Measurements from ENCODE around the gene TRIM62. TPM values are rescaled to one million over a fixed set of nuclear protein-coding genes. Genes with fewer than 3 reads are reported as not detected.
A peak's percentile ranks its signal among the peaks of the same experiment; 100 is the strongest.
"Not testable (repeated sequence)": the region's sequence is repeated elsewhere in the genome, so short reads cannot be mapped to it uniquely, and the experiment has no call there.

Gene TRIM62
- total RNA-seq, 1 experiment from 2014 or later = 3.2 TPM

DNA sequence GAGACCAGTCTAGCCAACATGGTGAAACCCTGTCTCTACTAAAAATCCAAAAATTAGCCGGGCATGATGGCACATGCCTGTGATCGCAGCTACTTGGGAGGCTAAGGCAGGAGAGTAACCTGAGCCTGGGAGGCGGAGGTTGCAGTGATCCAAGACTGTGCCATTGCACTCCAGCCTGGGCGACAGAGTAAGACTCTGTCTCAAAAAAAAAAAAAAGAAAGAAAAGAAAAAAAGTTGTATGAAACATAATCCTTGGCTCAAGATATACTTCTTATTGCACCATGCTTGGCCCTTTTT, 81.8 kb downstream of the TRIM62 start:
- DNase-seq (ENCODE audit: low spot score) = not testable (repeated sequence)

DNA sequence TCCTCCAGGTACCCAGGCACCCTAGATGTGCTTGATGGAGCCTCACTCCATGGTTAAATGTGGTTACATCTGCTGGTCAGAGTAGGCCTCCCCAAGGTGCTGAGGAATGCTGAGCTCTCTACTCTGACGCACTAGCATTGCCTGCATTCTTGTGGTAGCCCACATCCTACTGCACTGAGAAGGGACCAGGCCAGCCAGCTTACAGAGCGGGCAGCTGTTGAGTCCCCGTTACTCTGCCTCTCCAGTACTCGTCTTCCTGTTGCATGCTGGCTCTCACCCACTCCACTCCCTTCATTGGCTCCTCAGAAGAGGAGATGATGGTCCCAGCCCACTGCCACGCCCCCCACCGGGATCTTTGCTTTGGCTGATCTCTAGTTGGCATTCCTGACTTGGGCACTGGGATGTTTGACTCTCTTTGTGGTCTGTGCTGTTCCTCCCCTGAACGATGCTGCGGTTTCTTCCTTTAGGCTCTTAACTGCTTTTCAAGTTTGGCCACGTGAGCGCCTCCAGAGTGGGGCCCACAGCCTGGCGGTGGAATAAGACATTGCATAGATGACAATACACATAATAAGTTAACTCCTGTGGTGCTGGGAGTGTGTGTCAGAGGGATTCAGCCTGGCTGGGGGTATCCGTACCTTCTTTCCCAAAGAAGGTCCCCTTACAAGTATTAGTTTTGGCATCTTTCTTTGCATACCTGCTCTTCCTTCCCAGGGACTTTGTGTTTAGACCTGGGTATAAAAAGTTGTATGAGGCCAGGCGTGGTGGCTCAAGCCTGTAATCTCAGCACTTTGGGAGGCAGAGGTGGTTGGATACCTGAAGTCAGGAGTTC, 82.3 kb downstream of the TRIM62 start:
- peak; percentile 100 for DNase-seq (ENCODE audit: low spot score)

DNA sequence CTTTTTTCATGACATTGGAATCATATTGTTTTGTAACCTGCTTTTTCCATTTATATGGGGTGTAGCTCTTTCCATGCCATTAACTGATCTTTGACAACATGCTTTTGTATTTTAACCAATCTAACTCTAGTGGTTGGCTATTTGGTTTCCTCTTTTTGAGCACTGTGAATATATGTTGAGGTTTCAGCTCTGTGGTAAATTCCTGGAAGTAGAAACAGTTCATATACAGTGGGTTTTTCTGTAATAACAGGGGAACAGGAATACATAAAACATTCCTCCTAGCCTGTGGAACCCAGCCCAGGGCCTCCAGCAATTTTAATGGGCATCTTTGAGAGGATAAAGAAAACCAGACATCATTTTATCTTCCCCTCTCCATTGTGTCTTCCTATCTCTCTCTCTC, 83.5 kb downstream of the TRIM62 start:
- peak; percentile 33 for DNase-seq (ENCODE audit: low spot score)

- DNase-seq (ENCODE audit: low spot score) = no peak
Observed at GRCh38 chr1:33097762-33098161, 84.1 kb downstream of the TRIM62 start.

DNA sequence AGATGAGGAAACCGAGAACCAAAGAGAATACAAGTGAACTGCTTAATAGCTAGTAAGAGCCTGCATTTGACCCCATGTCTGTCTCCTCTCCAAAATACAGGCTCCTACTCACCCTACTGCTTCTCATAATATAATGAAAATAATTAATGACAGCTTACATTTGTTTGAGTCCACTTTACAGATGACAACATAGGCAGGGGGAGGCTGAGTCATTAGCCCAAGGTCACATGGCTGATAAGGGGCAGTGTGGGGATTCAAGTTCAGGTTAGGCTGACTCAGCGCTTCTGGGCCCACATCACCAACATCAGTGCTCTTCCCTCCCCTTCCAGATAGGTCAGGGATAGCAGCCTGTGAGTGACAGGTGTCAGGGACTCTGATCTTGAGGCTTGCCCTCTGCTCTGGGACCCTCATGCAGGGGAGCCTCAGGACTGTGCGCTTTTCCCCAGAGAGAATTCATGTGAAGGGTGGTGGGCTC, 84.7 kb downstream of the TRIM62 start:
- DNase-seq (ENCODE audit: low spot score) = no peak

DNA sequence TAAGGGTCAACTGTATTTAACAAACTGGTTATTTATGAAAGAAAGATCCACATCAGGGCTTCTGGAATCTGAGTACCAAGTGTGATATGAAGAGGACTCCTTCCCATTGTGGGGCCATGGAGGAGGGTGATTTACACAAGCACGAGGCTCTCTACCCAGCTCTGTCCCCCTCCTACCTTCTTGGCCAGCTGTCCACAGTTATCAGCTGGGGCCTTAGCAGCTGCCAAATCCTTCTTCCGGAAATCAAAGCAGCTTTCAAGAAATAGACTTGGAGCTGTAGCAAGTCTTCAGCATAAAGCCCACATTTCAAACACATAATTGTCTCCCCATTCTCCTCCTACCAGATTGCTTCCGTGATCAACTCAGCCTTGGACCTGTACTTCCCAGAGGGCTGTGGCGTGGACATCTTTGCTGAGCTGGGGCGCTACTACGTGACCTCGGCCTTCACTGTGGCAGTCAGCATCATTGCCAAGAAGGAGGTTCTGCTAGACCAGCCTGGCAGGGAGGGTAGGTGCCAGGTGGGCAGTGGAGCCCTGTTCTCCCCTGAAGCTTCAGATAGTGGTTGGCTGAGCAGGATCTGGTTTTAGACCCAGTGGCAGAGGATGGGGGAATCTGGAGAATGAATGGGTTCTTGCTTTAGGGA, 85.4 kb downstream of the TRIM62 start:
- no peak for DNase-seq (ENCODE audit: low spot score)

Other genes starting within 250 kb of the TRIM62 start
- 7.5 and 9.7 TPM in 2 replicates for gene RNF19B, start 217.2 kb downstream of the TRIM62 start, total RNA-seq (2014; rRNA removed; shearing (Covaris generic))
- gene AK2, start 145.2 kb downstream of the TRIM62 start, total RNA-seq (2014; rRNA removed; shearing (Covaris generic)) = 178 and 192 TPM in 2 replicates
- 3.9 and 5.8 TPM in 2 replicates for gene AZIN2, start 100.9 kb downstream of the TRIM62 start, total RNA-seq (2014; rRNA removed; shearing (Covaris generic))
- 3.6 and 5.0 TPM in 2 replicates for gene ZNF362, start 74.4 kb upstream of the TRIM62 start, total RNA-seq (2014; rRNA removed; shearing (Covaris generic))
- not detected in 2 replicates for gene A3GALT2, start 139.1 kb upstream of the TRIM62 start, total RNA-seq (2014; rRNA removed; shearing (Covaris generic))
- gene PHC2, start 249.1 kb upstream of the TRIM62 start, total RNA-seq (2014; rRNA removed; shearing (Covaris generic)) = 56.3 and 60.7 TPM in 2 replicates